H7 (cell line): ENCODE data around the gene CYSLTR2. TPM values are rescaled to one million over a fixed set of nuclear protein-coding genes. Genes with fewer than 3 reads are reported as not detected.

Experiments
- DNase-seq: peaks from one replicate; pipeline ENCODE4 v3.0.0; 2012
- H3K27me3 ChIP-seq: 2 replicates; pipeline ENCODE4 v1.6.0; 2011; ENCODE audit warnings: mild to moderate bottlenecking, low read length; ENCODE audit not compliant: control insufficient read depth, insufficient read depth
- H3K36me3 ChIP-seq: replicated peaks from 2 replicates; pipeline ENCODE4 v1.5.1; 2011; ENCODE audit warnings: low read length; ENCODE audit not compliant: control insufficient read depth, insufficient read depth
- H3K4me3 ChIP-seq: 2 replicates; pipeline ENCODE4 v1.5.1; 2011; ENCODE audit warnings: low read depth, mild to moderate bottlenecking, control low read depth, low read length, moderate library complexity; ENCODE audit not compliant: insufficient read depth
- total RNA-seq: library from RNA; depleted of rRNA; stranded (reverse); fragments of >200 nt; shearing (Covaris generic); gene quantifications from 2 replicates; pipeline ENCODE4 v1.2.3, GENCODE V29; 2014

CYSLTR2 gene
- total RNA-seq, 1 experiment from 2014 or later = not detected

DNA sequence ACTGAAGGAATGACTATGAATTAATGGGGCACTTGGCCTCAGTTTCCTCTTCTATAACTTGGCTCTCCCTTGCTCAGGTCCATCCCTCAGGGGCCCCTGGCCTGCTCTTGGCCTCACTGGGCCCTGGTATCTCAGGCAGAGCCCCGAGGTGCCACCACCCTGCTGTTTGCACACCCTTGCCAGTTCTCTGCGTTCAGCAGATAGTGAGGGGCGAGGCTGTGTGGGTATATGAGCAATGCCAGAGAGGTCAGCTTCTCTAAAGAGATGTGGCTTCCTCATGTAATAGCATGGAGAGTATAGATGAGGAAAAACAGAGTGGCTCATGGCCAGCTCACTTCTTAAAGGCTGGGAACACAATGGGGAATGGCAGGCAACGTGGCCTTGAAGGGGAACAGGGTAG lies 76.1 kb downstream of the CYSLTR2 start:
- Histone ChIP-seq H3K27me3 (no peaks in the 10 kb centered on the region; the same call in 1 of the 2 replicates), H3K36me3 (no peaks in the 10 kb centered on the region), H3K4me3 (no peak overlapping the region)
- no peak for DNase-seq

DNA sequence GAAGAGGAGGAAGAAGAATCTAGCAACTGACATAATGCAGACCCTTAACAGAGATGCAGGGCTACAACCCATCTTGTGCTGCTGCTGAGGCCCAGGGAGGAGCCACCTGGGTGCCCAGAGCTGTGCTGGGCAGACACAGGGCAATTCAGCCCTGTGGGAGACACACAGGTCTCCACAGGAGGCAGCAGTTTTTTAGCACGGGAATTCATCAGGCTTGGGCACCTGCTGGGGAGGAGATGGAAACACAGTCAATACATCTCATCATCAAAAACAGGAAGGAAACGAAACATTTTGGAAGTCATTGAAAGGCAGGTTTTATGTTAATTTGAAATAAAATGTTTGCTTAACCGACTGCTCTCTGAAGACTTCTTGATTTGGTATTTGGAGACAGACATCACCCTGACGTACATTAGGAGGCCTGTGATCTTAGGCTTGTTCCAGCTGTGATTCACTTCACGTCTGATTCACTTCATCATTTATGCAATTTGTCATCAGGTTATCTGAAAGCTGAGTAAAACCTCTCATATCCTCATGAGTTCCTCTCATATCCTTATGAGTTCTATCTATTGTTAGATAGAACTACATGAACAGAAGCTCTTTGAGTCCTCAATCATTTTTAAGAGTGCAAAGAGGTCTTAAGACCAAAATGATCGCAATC lies 77.4 kb downstream of the CYSLTR2 start:
- Histone ChIP-seq H3K36me3 (no peaks in the 10 kb centered on the region), H3K4me3 (no peak overlapping the region), H3K27me3 (no peaks in the 10 kb centered on the region; the same call in 1 of the 2 replicates)
- peak; percentile 16 for DNase-seq

DNA sequence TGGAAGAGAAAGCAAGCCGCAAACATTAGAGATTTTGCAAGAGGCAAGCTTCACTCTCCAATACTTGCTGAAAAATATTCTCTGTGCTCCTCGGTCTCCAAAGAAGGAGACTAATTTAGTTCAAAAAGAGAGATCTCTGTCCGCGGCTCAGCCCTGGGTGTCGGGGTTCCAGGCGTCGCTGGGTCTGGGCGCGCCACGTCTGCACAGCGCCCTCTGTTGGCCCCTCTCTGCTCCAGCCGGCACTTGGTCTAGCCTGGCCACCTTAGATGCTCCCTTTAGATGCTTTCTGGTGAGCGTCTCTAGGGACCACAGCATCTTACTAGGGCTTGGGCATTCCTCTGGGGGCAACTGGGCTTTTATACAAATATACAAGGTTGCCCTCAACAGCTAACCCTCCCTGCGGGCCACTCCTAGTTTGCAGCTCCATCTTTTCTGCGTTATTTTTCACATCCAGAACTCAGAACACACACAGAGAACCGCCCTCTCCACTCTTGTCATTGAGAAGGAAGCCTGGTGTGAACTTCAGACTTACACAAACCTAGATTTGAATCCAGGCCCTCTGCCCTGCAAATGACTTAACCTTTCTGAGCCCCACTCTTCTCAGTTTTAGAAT lies 78.3 kb downstream of the CYSLTR2 start:
- Histone ChIP-seq H3K27me3 (no peaks in the 10 kb centered on the region; the same call in 1 of the 2 replicates), H3K4me3 (no peak overlapping the region), H3K36me3 (no peaks in the 10 kb centered on the region)
- DNase-seq = peak; percentile 70

DNA sequence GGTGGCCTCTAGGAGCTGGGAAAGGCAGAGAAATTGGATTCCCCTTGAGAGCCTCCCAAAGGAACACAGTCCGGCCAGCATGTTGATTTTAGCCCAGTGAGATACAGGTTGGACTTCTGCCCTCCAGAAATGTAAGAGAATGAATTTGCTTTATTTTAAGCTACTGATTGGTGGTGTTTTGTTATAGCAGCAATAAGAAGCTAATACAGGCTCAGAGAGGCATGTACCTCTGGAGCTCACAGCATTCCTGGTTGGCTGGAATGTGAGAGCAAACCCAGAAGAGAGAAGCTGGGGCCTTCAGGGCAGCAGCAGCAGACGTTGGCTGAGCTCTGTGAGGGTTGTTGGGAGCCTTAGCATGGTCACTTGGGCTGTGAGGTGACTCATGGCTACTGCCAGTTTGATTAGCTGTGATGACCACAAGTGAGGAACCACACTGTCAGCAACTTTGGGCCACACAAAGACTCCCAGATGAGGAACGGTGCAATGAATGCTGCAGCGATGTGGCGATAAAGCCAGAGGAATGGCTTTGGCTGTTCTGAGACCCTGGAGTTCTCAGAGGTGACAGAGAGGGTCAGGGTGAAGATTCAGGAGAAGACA lies 80.1 kb downstream of the CYSLTR2 start:
- H3K36me3 ChIP-seq = no peaks in the 10 kb centered on the region
- no peak for DNase-seq
- H3K4me3 ChIP-seq = no peak overlapping the region
- H3K27me3 ChIP-seq = no peaks in the 10 kb centered on the region; the same call in 1 of the 2 replicates

DNA sequence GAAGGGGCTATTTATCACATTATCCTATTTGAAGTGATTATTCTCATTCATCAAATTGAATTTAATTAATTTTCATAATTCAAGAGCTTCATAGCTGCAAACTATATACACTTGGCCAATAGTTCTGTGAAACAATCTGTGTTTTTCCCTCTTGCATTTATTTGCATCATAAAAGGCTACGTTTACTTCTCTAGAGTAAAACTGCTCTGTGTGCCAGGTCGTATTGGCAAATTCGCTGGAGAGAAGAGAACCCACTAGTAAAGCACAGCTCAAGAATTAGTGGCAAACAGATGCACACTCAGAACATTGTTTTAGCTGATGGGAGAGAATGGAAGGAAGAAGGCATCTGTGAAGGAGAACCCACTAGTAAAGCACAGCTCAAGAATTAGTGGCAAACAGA lies 81.8 kb downstream of the CYSLTR2 start:
- Histone ChIP-seq H3K4me3 (no peak overlapping the region), H3K27me3 (no peaks in the 10 kb centered on the region), H3K36me3 (no peaks in the 10 kb centered on the region)
- no peak for DNase-seq

DNA sequence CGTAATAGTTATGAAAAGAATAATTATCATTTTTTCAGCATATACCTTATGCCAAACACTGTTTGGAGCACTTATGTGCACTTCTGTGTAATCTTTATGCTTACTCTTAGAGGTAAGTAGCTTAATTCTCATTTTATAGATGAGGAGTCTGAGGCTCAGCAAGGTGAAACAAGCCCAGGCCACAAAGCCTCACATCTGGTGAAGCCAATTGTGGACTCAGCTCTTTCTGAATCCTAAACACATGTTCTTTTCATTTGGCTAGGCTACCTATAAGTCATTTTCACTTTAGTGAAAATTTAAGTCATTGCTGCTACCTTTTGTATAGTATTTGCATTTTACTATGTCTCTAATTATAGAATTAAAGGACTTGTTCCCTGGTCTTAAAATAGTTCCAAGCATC lies 84.0 kb downstream of the CYSLTR2 start:
- H3K27me3 ChIP-seq = no peaks in the 10 kb centered on the region
- no peak for DNase-seq
- H3K4me3 ChIP-seq = no peak overlapping the region
- no peaks in the 10 kb centered on the region for H3K36me3 ChIP-seq

DNA sequence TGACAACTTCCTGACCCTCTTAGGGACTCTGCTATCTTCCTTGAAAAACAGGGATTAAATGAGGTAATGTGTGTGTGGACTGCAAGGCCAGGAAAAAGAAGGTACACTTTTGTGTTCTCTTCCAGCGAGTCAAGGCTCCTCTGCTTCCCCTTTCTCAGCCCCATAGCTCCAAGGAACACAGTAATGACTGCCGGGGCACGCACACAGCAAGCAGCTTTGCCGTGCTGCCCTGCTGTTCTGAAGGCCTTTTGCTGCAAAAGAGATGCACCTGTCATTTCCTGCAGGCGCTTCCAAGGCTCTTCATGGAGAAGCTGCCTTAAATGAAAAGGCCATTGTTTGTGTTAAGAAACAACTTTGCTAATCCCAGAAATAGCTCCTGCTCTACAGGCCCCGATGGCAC lies 84.6 kb downstream of the CYSLTR2 start:
- H3K4me3 ChIP-seq = no peak overlapping the region

DNA sequence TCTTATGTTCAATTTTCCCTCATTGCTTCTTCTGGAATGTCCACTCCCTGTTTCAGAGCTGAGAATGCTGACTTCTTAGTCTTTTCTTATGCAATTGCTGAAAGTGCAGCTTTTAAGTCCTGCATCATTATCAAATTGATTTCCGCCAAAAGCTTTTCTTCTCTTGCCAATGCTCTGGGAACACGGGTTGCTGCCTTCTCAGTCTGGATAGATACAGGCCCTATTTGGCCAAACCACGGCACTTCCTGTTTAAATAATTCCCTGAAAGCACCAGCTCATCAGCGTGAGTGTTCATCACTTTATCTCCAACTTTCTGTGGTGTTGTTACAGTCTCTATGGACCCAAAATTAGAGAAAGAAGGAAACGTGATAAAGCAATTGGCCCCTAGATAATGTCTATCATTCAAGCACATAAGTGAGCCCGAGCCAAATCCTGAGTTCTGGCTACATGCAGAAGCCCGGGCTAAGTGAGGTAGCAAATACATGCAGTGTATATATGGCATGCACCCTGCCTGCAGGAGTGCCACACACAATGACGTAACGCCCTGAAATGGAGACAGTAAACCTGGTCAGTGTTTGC lies 85.7 kb downstream of the CYSLTR2 start:
- H3K27me3 ChIP-seq = no peaks in the 10 kb centered on the region
- DNase-seq = no peak
- no peaks in the 10 kb centered on the region for H3K36me3 ChIP-seq

More for the DNA sequence above, 84.6 kb downstream of the CYSLTR2 start:
- Histone ChIP-seq H3K27me3 (no peaks in the 10 kb centered on the region), H3K36me3 (no peaks in the 10 kb centered on the region)
- no peak for DNase-seq

DNA sequence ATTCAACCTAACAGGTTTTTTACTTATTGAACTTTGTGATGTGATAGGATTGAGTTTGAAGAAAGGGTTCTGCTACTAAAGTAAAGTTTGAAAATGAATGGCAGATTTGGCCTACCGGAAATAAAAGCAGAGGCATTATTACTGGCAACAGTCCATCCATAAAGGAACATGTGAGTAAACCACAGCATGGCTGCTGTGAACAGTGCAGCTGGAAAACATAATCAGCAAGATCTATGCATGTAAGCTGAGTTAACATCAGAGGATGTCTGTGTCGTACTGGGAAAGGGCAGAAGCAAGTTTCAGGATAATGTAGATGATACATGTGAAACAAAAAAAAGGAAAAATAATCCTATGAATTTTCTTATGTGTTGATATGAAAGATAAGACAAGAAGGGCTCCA lies 87.6 kb downstream of the CYSLTR2 start:
- no peaks in the 10 kb centered on the region for H3K27me3 ChIP-seq
- no peak for DNase-seq
- H3K36me3 ChIP-seq = no peaks in the 10 kb centered on the region
- no peak overlapping the region for H3K4me3 ChIP-seq

More for the DNA sequence above, 85.7 kb downstream of the CYSLTR2 start:
- no peak overlapping the region for H3K4me3 ChIP-seq

DNA sequence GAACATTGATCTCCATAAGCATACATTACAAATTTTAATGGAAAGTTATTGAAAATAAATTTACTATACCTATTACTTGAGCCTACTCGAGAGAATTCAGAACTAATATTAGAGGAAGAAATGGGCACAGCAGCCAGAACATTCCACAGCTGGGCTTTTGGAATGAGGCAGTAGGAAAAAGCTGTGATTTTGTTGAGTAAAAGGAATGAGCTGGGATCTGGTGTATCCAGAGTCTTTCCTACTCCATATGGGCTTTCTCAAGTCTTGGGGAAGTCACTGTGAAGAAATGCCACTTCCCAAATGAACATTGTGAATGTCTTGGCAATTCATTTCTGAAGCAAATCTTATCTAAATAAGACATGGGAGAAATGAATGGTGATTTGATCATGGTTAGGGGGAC lies 93.1 kb downstream of the CYSLTR2 start:
- no peaks in the 10 kb centered on the region for H3K36me3 ChIP-seq
- H3K4me3 ChIP-seq = no peak overlapping the region
- H3K27me3 ChIP-seq = no peaks in the 10 kb centered on the region
- no peak for DNase-seq

DNA sequence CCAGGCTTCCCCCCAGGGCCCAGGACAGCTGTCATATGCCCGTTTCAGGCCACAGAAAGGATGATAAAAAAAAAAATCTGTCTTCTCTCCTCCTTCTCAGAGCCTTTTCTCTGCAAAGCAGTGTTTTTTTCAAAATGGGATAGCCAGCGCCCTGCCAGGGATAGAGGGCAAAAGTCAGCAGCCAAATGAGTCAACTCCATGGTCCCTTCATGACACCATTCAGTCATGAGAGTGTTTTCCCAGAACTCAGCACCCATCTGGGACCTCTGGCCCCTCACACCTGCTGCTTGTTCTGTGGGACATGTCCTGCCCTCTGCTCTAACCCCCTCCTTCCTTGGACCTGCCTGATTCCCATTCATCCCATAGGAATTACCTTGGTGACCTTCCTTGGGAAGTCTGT lies 95.0 kb downstream of the CYSLTR2 start:
- Histone ChIP-seq H3K27me3 (no peaks in the 10 kb centered on the region), H3K4me3 (no peak overlapping the region), H3K36me3 (no peaks in the 10 kb centered on the region)
- no peak for DNase-seq

DNA sequence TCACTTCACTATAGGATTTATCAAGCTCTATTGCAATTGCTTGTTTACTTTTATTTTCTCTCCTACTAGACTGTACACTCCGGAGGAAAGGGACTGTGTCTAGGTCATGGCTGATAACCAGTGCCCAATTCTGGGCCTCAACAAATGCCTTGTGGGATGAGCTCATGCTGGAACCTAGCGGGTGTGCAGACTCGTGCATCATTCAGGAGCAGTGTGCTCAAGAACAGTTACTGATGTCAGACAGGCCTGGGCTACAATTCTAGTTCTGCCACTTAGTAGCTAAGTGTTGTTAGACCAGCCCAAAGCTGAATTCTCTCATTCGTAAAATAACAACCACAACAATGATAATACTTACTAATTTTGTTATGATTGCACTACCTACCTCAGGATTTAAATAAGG lies 95.4 kb downstream of the CYSLTR2 start:
- Histone ChIP-seq H3K36me3 (no peaks in the 10 kb centered on the region), H3K27me3 (no peaks in the 10 kb centered on the region), H3K4me3 (no peak overlapping the region)
- no peak for DNase-seq

DNA sequence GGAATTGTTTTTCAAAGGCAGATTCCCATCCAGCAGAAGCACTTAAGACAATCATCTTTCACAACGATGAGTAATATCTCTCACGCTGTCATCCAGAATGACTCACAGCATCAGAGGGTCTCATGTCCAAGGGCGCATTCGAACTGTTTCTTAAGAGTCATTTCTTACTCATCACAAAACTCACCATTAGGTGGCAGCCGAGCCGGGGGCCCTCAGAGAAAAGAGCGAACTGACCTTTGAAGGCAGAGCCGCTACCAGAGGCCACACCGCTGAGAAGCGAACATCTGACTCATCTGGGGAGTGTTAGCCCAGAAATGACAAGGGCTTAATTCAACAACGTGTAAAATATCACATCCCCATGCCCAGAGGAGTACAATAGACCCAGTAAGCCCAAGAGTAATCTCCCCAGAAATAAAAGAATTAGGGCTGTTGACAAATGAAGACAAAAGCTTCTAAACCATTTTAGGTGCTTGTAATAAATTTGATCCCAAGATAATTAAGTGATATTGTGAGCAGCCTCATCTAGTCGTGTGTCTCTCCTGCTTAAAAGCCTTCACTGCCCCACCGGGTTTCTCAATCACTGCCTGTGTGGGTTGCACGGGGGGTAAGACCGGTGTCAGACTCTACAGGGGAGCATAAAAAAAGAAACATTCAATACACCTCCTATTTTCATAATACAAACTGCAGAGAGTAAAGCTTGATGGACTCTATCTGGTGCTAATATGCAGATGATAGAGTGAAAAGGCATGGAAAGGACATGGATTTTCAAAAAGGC lies 96.2 kb downstream of the CYSLTR2 start:
- peak; percentile 34 for DNase-seq
- no peaks in the 10 kb centered on the region for H3K27me3 ChIP-seq
- no peaks in the 10 kb centered on the region for H3K36me3 ChIP-seq
- no peak overlapping the region for H3K4me3 ChIP-seq

DNA sequence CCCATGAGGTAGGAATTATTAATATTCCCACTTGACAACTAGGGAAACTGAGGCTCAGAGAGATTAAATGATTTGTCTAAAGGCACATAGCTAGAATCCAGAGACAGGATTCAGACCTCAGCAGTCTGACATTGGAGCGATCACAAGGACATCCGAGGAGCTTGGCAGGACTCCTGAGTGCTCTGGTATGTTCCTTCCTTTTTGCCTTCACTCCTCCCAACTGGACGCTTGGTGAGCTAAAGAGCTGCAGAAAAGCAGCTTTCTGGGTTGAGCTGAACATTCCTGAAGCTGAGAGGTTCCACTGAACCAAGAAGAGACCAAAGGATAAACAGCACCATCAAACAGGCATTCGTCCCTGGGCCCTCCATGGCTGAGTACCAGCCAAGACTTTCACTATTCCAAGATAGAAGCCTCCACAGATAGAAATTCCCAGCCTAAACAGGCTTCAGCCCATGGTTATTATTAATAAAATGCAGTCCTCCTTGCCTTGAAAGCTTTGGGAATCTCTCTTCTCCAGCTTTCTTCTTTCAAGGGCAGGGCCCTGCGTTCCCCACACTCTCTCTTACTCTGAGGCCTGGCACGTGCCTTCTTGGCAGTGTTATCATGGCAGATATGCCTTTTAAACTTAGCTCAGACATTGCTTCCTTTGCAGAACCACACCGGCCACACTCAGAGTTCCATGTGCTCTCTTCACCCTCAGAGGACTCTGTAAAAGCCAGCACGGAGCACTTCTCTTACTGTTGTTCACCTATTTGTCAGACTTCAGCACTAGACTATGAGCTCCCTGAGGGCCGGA lies 97.1 kb downstream of the CYSLTR2 start:
- H3K36me3 ChIP-seq = no peaks in the 10 kb centered on the region
- H3K27me3 ChIP-seq = no peaks in the 10 kb centered on the region
- no peak for DNase-seq
- H3K4me3 ChIP-seq = no peak overlapping the region
